A549 treated with dexamethasone at 1 μM for 4 hours (cell line): ENCODE measurements around the gene ANKRD1. TPM values are rescaled to one million over a fixed set of nuclear protein-coding genes. Genes with fewer than 3 reads are reported as not detected.

ENCODE experiments used
- total RNA-seq: library from RNA; stranded (reverse); fragments of 200-300 nt; extraction: Qiagen RNA extraction; gene quantifications from 5 replicates; pipeline ENCODE4 v1.2.3, GENCODE V29; 2022

ANKRD1 gene
- total RNA-seq: 35.0 to 54.9 TPM (median 47.3 TPM) in 5 replicates

GRCh38 chr10:90920986-90921666 lies at the start of gene ANKRD1:
ANKRD1 (minus strand) TSS chr10:90921087; CDS start chr10:90921027, 60 bp downstream.

DNA sequence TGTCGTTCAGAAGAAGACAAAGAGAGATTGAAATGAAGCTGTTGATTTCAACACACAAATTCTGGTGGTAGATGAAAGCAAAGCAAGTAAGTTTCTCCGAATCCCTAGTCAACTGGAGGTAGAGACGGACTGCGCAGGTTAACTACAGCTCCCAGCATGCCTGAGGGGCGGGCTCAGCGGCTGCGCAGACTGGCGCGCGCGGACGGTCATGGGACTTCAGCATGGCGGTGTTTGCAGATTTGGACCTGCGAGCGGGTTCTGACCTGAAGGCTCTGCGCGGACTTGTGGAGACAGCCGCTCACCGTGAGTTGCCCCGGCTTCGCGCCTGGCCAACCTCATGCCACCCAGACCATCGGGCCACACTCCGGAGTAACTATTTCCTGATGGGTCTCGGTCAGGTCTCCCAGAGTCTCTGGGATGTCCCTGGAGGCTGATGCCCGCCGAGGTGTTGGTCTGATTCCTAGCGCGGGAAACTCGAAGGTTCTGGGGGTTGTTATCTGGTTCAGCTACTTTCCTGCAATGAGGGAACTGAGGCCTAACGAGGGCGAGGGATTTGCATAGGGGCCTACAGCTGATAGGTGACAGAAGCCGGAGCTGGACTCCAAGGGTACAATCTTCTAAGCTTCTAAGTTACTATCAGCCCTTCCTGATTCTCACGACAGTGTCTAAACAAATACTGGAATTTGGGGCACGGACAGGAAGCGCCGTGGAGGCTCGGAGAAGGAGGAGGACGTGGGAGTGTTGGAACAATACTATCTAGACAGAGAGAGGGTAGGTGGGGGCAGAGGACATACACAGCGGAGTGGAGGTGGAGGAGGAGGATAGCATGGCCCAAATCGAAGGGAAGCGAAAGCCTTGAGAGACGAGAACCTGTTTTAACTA lies 48.9 kb downstream of the ANKRD1 start, which contains the start of gene RPP30:
RPP30 (plus strand) TSS at position 209 of the 882 bp plus-strand sequence; CDS start at position 222, 13 bp downstream.

Other genes with a start within 250 kb of the ANKRD1 start
- 0.14 to 0.39 TPM (median 0.18 TPM) in 5 replicates for gene HTR7, start 63.0 kb downstream of the ANKRD1 start, total RNA-seq
- 45.9 to 55.3 TPM (median 49.8 TPM) in 5 replicates for gene RPP30, start 49.1 kb downstream of the ANKRD1 start, total RNA-seq